ENCODE measurements around the gene SPNS2.

- TF ChIP-seq CTCF (IDR thresholded peaks at IDR 0.05) (no peak), EP300 (IDR thresholded peaks at IDR 0.05) (no peak)
Observed at GRCh38 chr17:4502466-4503154, 3.9 kb downstream of the SPNS2 start.
